Upper lobe of left lung (tissue), 6 donors: ENCODE data around the gene APIP. TPM values are rescaled to one million over a fixed set of nuclear protein-coding genes. Genes with fewer than 3 reads are reported as not detected.
A peak's percentile ranks its signal among the peaks of the same experiment; 100 is the strongest.

Experiments
- ATAC-seq, 2 donors: fragments of 200-7000 bp; cut with Tn5 transposase; one replicate each; pipeline ENCODE4 v1.9.1; 2022; ENCODE audit warnings: mild to moderate bottlenecking in 2 of 2, moderate library complexity in 2 of 2; ENCODE audit not compliant: low FRiP score in 2 of 2
- DNase-seq, 2 donors: peaks; one replicate each; pipeline ENCODE4 v3.0.0-alpha.2; 2019 to 2020
- H3K27ac ChIP-seq, 4 donors: fragments of 200-600 bp; sonication (generic); one replicate each; pipeline ENCODE4 v1.5.1; 2016 to 2019
- H3K27me3 ChIP-seq, 4 donors: fragments of 200-600 bp; sonication (generic); one replicate each; pipeline ENCODE4 v1.5.1; 2017 to 2019
- H3K36me3 ChIP-seq, 4 donors: fragments of 200-600 bp; sonication (generic); one replicate each; pipeline ENCODE4 v1.5.1; 2016 to 2019
- H3K4me1 ChIP-seq, 4 donors: fragments of 200-600 bp; sonication (generic); one replicate each; pipeline ENCODE4 v1.5.1; 2018 to 2019
- H3K4me3 ChIP-seq, 4 donors: fragments of 200-600 bp; sonication (generic); one replicate each; pipeline ENCODE4 v1.5.1; 2017 to 2019; ENCODE audit warnings: mild to moderate bottlenecking in 2 of 4, moderate library complexity in 1 of 4
- H3K9me3 ChIP-seq, 4 donors: fragments of 200-600 bp; sonication (generic); one replicate each; pipeline ENCODE4 v1.5.1; 2018 to 2019
- CTCF ChIP-seq, 6 experiments: fragments of 450-650 bp in 4 of 6; fragments of 200-600 bp in 2 of 6; sonication (generic) in 2 of 6; IDR thresholded peaks; one replicate each; pipeline ENCODE4 v1.5.1; 2016 to 2019; ENCODE audit warnings: antibody characterized with exemption in 6 of 6
- EP300 ChIP-seq, 4 donors: sonication (generic); formaldehyde crosslinking; IDR thresholded peaks; one replicate each; pipeline ENCODE4 v1.5.1; 2017; ENCODE audit warnings: antibody characterized with exemption in 4 of 4, control low read depth in 2 of 4
- POLR2A ChIP-seq, 4 donors: fragments of 450-650 bp; IDR thresholded peaks; one replicate each; pipeline ENCODE4 v1.5.1; 2016 to 2017; ENCODE audit warnings: antibody characterized with exemption in 4 of 4, mild to moderate bottlenecking in 2 of 4
- POLR2AphosphoS5 ChIP-seq, 2 donors: sonication (generic); formaldehyde crosslinking; IDR thresholded peaks; one replicate each; pipeline ENCODE4 v1.5.1; 2017; ENCODE audit warnings: antibody characterized with exemption in 2 of 2
- WGBS, 2 donors: methylation state at CpG; one replicate each; pipeline ENCODE4 v1.1.5; 2017 to 2018; 5-methylcytosine and 5-hydroxymethylcytosine counted together
- total RNA-seq, 6 donors: library from RNA; depleted of rRNA in 4 of 6; stranded (reverse); fragments of >200 nt in 4 of 6; gene quantifications; one replicate each; pipeline versions ENCODE4 v1.1.0 to v1.2.1, GENCODE V29; 2016 to 2021
- donor health status: DM: no; HTN: no; CAD: no; lungs with moderate emphysema.
- donor health status: DM: no; HTN: yes; CAD: no; lungs with severe emphysema.

The APIP gene
- total RNA-seq, 6 donors from 2014 or later, result 4.2 to 47.4 (median 26.8) TPM

GRCh38 chr11:34909955-34910354, 6.2 kb downstream of the APIP start:
- TF ChIP-seq CTCF (IDR thresholded peaks at IDR 0.05), result no peak
- TF ChIP-seq EP300 (IDR thresholded peaks at IDR 0.05), result peak in 1 of 4 donors; percentile 41
- no peak for TF ChIP-seq POLR2AphosphoS5 (IDR thresholded peaks at IDR 0.05)
- no peak overlapping the region for H3K4me3 ChIP-seq
- H3K9me3 ChIP-seq, result no peaks in the 10 kb centered on the region
- H3K27me3 ChIP-seq, result no peaks in the 10 kb centered on the region
- H3K36me3 ChIP-seq, result peaks cover 0 to 3% (median 0%) of the 10 kb centered on the region in 4 donors
- H3K27ac ChIP-seq, result peak overlapping the region in 1 of 4 donors; percentile 36
- peak in 1 of 2 donors; percentile 27 for DNase-seq
- peak in 1 of 2 donors; percentile 62 for ATAC-seq
- peaks cover 4 to 9% (median 6%) of the 10 kb centered on the region in 4 donors for H3K4me1 ChIP-seq
- 50 to 63% methylated on average over 4 of the region's 4 CpGs for WGBS, 2 donors

GRCh38 chr11:34909415-34909814, 6.8 kb downstream of the APIP start:
- Histone ChIP-seq H3K27me3 (no peaks in the 10 kb centered on the region), H3K4me3 (no peak overlapping the region), H3K9me3 (no peaks in the 10 kb centered on the region), H3K4me1 (peaks cover 0 to 9% (median 5%) of the 10 kb centered on the region in 4 donors), H3K36me3 (peaks cover 0 to 3% (median 0%) of the 10 kb centered on the region in 4 donors), H3K27ac (peak overlapping the region in 1 of 4 donors; percentile 36)
- TF ChIP-seq POLR2AphosphoS5 (IDR thresholded peaks at IDR 0.05) (no peak), EP300 (IDR thresholded peaks at IDR 0.05) (no peak), POLR2A (IDR thresholded peaks at IDR 0.05) (no peak), CTCF (IDR thresholded peaks at IDR 0.05) (no peak)
- no peak for DNase-seq
- 61 to 62% methylated on average over 6 of the region's 6 CpGs for WGBS, 2 donors
- ATAC-seq, result peak in 1 of 2 donors; percentile 21

GRCh38 chr11:34907934-34908593, 8.1 kb downstream of the APIP start:
- TF ChIP-seq POLR2A (IDR thresholded peaks at IDR 0.05) (no peak), POLR2AphosphoS5 (IDR thresholded peaks at IDR 0.05) (no peak), EP300 (IDR thresholded peaks at IDR 0.05) (no peak), CTCF (IDR thresholded peaks at IDR 0.05) (no peak)
- H3K27me3 ChIP-seq, result no peaks in the 10 kb centered on the region
- no peaks in the 10 kb centered on the region for H3K9me3 ChIP-seq
- ATAC-seq, result no peak
- no peak overlapping the region for H3K4me3 ChIP-seq
- peaks cover 0 to 2% (median 0%) of the 10 kb centered on the region in 4 donors for H3K36me3 ChIP-seq
- 92% methylated on average over 3 of the region's 3 CpGs for WGBS, 2 donors
- no peak overlapping the region for H3K27ac ChIP-seq
- DNase-seq, result no peak
- H3K4me1 ChIP-seq, result peaks cover 0 to 9% (median 5%) of the 10 kb centered on the region in 4 donors

- no peaks in the 10 kb centered on the region for H3K27me3 ChIP-seq
- H3K4me3 ChIP-seq, result no peak overlapping the region
- H3K27ac ChIP-seq, result no peak overlapping the region
- DNase-seq (no peak), ATAC-seq (no peak)
- H3K36me3 ChIP-seq, result no peaks in the 10 kb centered on the region
- peaks cover 0 to 9% (median 5%) of the 10 kb centered on the region in 4 donors for H3K4me1 ChIP-seq
- peaks cover 0 to 12% (median 2%) of the 10 kb centered on the region in 4 donors for H3K9me3 ChIP-seq
- TF ChIP-seq POLR2A (IDR thresholded peaks at IDR 0.05) (no peak), CTCF (IDR thresholded peaks at IDR 0.05) (no peak), EP300 (IDR thresholded peaks at IDR 0.05) (no peak), POLR2AphosphoS5 (IDR thresholded peaks at IDR 0.05) (no peak)
- 87 to 97% methylated on average over 7 of the region's 7 CpGs for WGBS, 2 donors
These were observed 10.5 kb downstream of the APIP start for GRCh38 chr11:34905666-34906065.
